ENCODE results near the gene USP31.

The USP31 gene

GRCh38 chr16:23058576-23058975 is 90.7 kb downstream of the USP31 start:
- H3K36me3 Mint-ChIP-seq (ENCODE audit: low read depth) = no peaks in the 10 kb centered on the region
- peaks cover 18% of the 10 kb centered on the region for H3K27me3 Mint-ChIP-seq
- DNase-seq (no peak), ATAC-seq (no peak)
- no peaks in the 10 kb centered on the region for H3K9me3 Mint-ChIP-seq
- H3K4me1 Mint-ChIP-seq = peaks cover 2% of the 10 kb centered on the region
- H3K4me3 Mint-ChIP-seq = no peak overlapping the region
- no peak overlapping the region for H3K27ac Mint-ChIP-seq

- Mint-ChIP-seq H3K9me3 (no peaks in the 10 kb centered on the region), H3K4me3 (no peak overlapping the region), H3K36me3 (ENCODE audit: low read depth) (no peaks in the 10 kb centered on the region), H3K4me1 (peaks cover 2% of the 10 kb centered on the region), H3K27ac (no peak overlapping the region), H3K27me3 (peaks cover 20% of the 10 kb centered on the region)
- ATAC-seq = no peak
- DNase-seq = no peak
Measured at GRCh38 chr16:23057013-23057596, 92.1 kb downstream of the USP31 start.

GRCh38 chr16:23055481-23055880 is 93.8 kb downstream of the USP31 start:
- DNase-seq (no peak), ATAC-seq (no peak)
- H3K27ac Mint-ChIP-seq = no peak overlapping the region
- H3K27me3 Mint-ChIP-seq = peaks cover 25% of the 10 kb centered on the region
- no peaks in the 10 kb centered on the region for H3K36me3 Mint-ChIP-seq (ENCODE audit: low read depth)
- H3K9me3 Mint-ChIP-seq = no peaks in the 10 kb centered on the region
- peaks cover under 1% of the 10 kb centered on the region for H3K4me1 Mint-ChIP-seq
- no peak overlapping the region for H3K4me3 Mint-ChIP-seq

GRCh38 chr16:23052908-23053580 is 96.2 kb downstream of the USP31 start:
- H3K36me3 Mint-ChIP-seq (ENCODE audit: low read depth) = no peaks in the 10 kb centered on the region
- DNase-seq = no peak
- no peak overlapping the region for H3K27ac Mint-ChIP-seq
- H3K4me3 Mint-ChIP-seq = no peak overlapping the region
- H3K27me3 Mint-ChIP-seq = peaks cover 33% of the 10 kb centered on the region
- H3K4me1 Mint-ChIP-seq = no peaks in the 10 kb centered on the region
- H3K9me3 Mint-ChIP-seq = no peaks in the 10 kb centered on the region
- ATAC-seq = no peak

GRCh38 chr16:23052221-23052620 is 97.0 kb downstream of the USP31 start:
- DNase-seq (no peak), ATAC-seq (no peak)
- no peaks in the 10 kb centered on the region for H3K36me3 Mint-ChIP-seq (ENCODE audit: low read depth)
- H3K27ac Mint-ChIP-seq = no peak overlapping the region
- H3K4me3 Mint-ChIP-seq = no peak overlapping the region
- no peaks in the 10 kb centered on the region for H3K4me1 Mint-ChIP-seq
- H3K27me3 Mint-ChIP-seq = peaks cover 36% of the 10 kb centered on the region
- no peaks in the 10 kb centered on the region for H3K9me3 Mint-ChIP-seq

- H3K4me1 Mint-ChIP-seq = no peaks in the 10 kb centered on the region
- peaks cover 36% of the 10 kb centered on the region for H3K27me3 Mint-ChIP-seq
- no peaks in the 10 kb centered on the region for H3K9me3 Mint-ChIP-seq
- H3K4me3 Mint-ChIP-seq = no peak overlapping the region
- no peak for ATAC-seq
- no peaks in the 10 kb centered on the region for H3K36me3 Mint-ChIP-seq (ENCODE audit: low read depth)
- H3K27ac Mint-ChIP-seq = no peak overlapping the region
- no peak for DNase-seq
Measured at GRCh38 chr16:23051587-23051986, 97.7 kb downstream of the USP31 start.

- H3K9me3 Mint-ChIP-seq = peaks cover 6% of the 10 kb centered on the region
- DNase-seq (no peak), ATAC-seq (no peak)
- H3K27ac Mint-ChIP-seq = no peak overlapping the region
- H3K27me3 Mint-ChIP-seq = peaks cover 33% of the 10 kb centered on the region
- no peaks in the 10 kb centered on the region for H3K36me3 Mint-ChIP-seq (ENCODE audit: low read depth)
- no peak overlapping the region for H3K4me3 Mint-ChIP-seq
- H3K4me1 Mint-ChIP-seq = no peaks in the 10 kb centered on the region
Measured at GRCh38 chr16:23048164-23048563, 101.1 kb downstream of the USP31 start.

GRCh38 chr16:23045025-23045424 is 104.2 kb downstream of the USP31 start:
- no peak overlapping the region for H3K4me3 Mint-ChIP-seq
- no peaks in the 10 kb centered on the region for H3K4me1 Mint-ChIP-seq
- no peak overlapping the region for H3K27ac Mint-ChIP-seq
- H3K36me3 Mint-ChIP-seq (ENCODE audit: low read depth) = no peaks in the 10 kb centered on the region
- H3K27me3 Mint-ChIP-seq = peaks cover 23% of the 10 kb centered on the region
- ATAC-seq = no peak
- no peak for DNase-seq
- peaks cover 6% of the 10 kb centered on the region for H3K9me3 Mint-ChIP-seq

- DNase-seq = no peak
- no peak for ATAC-seq
Measured at GRCh38 chr16:23040246-23040645, 109.0 kb downstream of the USP31 start.

GRCh38 chr16:23039118-23039517 is 110.1 kb downstream of the USP31 start:
- Mint-ChIP-seq H3K27ac (no peak overlapping the region), H3K4me3 (no peak overlapping the region), H3K27me3 (peaks cover 2% of the 10 kb centered on the region), H3K36me3 (ENCODE audit: low read depth) (no peaks in the 10 kb centered on the region), H3K9me3 (no peaks in the 10 kb centered on the region), H3K4me1 (peaks cover 2% of the 10 kb centered on the region)
- ATAC-seq (no peak), DNase-seq (no peak)

More at GRCh38 chr16:23040246-23040645, 109.0 kb downstream of the USP31 start:
- no peaks in the 10 kb centered on the region for H3K36me3 Mint-ChIP-seq (ENCODE audit: low read depth)
- H3K27me3 Mint-ChIP-seq = peaks cover 4% of the 10 kb centered on the region
- no peak overlapping the region for H3K4me3 Mint-ChIP-seq
- no peak overlapping the region for H3K27ac Mint-ChIP-seq
- H3K4me1 Mint-ChIP-seq = peaks cover 2% of the 10 kb centered on the region
- H3K9me3 Mint-ChIP-seq = peaks cover 6% of the 10 kb centered on the region

GRCh38 chr16:23035240-23035639 is 114.0 kb downstream of the USP31 start:
- no peak overlapping the region for H3K27ac Mint-ChIP-seq
- DNase-seq (no peak), ATAC-seq (no peak)
- H3K27me3 Mint-ChIP-seq = peaks cover 7% of the 10 kb centered on the region
- H3K36me3 Mint-ChIP-seq (ENCODE audit: low read depth) = no peaks in the 10 kb centered on the region
- no peak overlapping the region for H3K4me3 Mint-ChIP-seq
- peaks cover 14% of the 10 kb centered on the region for H3K9me3 Mint-ChIP-seq
- H3K4me1 Mint-ChIP-seq = peaks cover 2% of the 10 kb centered on the region

- H3K36me3 Mint-ChIP-seq (ENCODE audit: low read depth) = no peaks in the 10 kb centered on the region
- no peak overlapping the region for H3K27ac Mint-ChIP-seq
- no peak for DNase-seq
- H3K4me1 Mint-ChIP-seq = peaks cover 2% of the 10 kb centered on the region
- H3K4me3 Mint-ChIP-seq = no peak overlapping the region
- peaks cover 14% of the 10 kb centered on the region for H3K9me3 Mint-ChIP-seq
- H3K27me3 Mint-ChIP-seq = peaks cover 9% of the 10 kb centered on the region
- ATAC-seq = no peak
Measured at GRCh38 chr16:23031508-23032098, 117.6 kb downstream of the USP31 start.

- no peak for DNase-seq
- ATAC-seq = no peak
- Mint-ChIP-seq H3K4me1 (no peaks in the 10 kb centered on the region), H3K4me3 (no peak overlapping the region), H3K9me3 (peaks cover 14% of the 10 kb centered on the region), H3K27me3 (peaks cover 9% of the 10 kb centered on the region), H3K36me3 (ENCODE audit: low read depth) (no peaks in the 10 kb centered on the region), H3K27ac (no peak overlapping the region)
Measured at GRCh38 chr16:23029733-23030420, 119.4 kb downstream of the USP31 start.

- no peak overlapping the region for H3K4me3 Mint-ChIP-seq
- peaks cover 2% of the 10 kb centered on the region for H3K9me3 Mint-ChIP-seq
- DNase-seq (no peak), ATAC-seq (no peak)
- no peaks in the 10 kb centered on the region for H3K36me3 Mint-ChIP-seq (ENCODE audit: low read depth)
- H3K27ac Mint-ChIP-seq = no peak overlapping the region
- peaks cover 4% of the 10 kb centered on the region for H3K27me3 Mint-ChIP-seq
- H3K4me1 Mint-ChIP-seq = no peaks in the 10 kb centered on the region
Measured at GRCh38 chr16:23027386-23027785, 121.9 kb downstream of the USP31 start.

Measured in activated naive CD8-positive, alpha-beta T cell treated with anti-CD3 and anti-CD28 coated beads, Interleukin-2, amount 50 U/mL, for 24 hours (primary cell).